Upper lobe of left lung (tissue), 6 donors: ENCODE results near the gene NUP210L. TPM values are rescaled to one million over a fixed set of nuclear protein-coding genes. Genes with fewer than 3 reads are reported as not detected.
"Not testable (repeated sequence)": the region's sequence is repeated elsewhere in the genome, so short reads cannot be mapped to it uniquely, and the experiment has no call there.

Experiments used
- ATAC-seq, 2 donors: fragments of 200-7000 bp; cut with Tn5 transposase; one replicate each; pipeline ENCODE4 v1.9.1; 2022; ENCODE audit warnings: mild to moderate bottlenecking in 2 of 2, moderate library complexity in 2 of 2; ENCODE audit not compliant: low FRiP score in 2 of 2
- DNase-seq, 2 donors: peaks; one replicate each; pipeline ENCODE4 v3.0.0-alpha.2; 2019 to 2020
- H3K27ac ChIP-seq, 4 donors: fragments of 200-600 bp; sonication (generic); one replicate each; pipeline ENCODE4 v1.5.1; 2016 to 2019
- H3K27me3 ChIP-seq, 4 donors: fragments of 200-600 bp; sonication (generic); one replicate each; pipeline ENCODE4 v1.5.1; 2017 to 2019
- H3K36me3 ChIP-seq, 4 donors: fragments of 200-600 bp; sonication (generic); one replicate each; pipeline ENCODE4 v1.5.1; 2016 to 2019
- H3K4me1 ChIP-seq, 4 donors: fragments of 200-600 bp; sonication (generic); one replicate each; pipeline ENCODE4 v1.5.1; 2018 to 2019
- H3K4me3 ChIP-seq, 4 donors: fragments of 200-600 bp; sonication (generic); one replicate each; pipeline ENCODE4 v1.5.1; 2017 to 2019; ENCODE audit warnings: mild to moderate bottlenecking in 2 of 4, moderate library complexity in 1 of 4
- H3K9me3 ChIP-seq, 4 donors: fragments of 200-600 bp; sonication (generic); one replicate each; pipeline ENCODE4 v1.5.1; 2018 to 2019
- EP300 ChIP-seq, 4 donors: sonication (generic); formaldehyde crosslinking; IDR thresholded peaks; one replicate each; pipeline ENCODE4 v1.5.1; 2017; ENCODE audit warnings: antibody characterized with exemption in 4 of 4, control low read depth in 2 of 4
- POLR2A ChIP-seq, 4 donors: fragments of 450-650 bp; IDR thresholded peaks; one replicate each; pipeline ENCODE4 v1.5.1; 2016 to 2017; ENCODE audit warnings: antibody characterized with exemption in 4 of 4, mild to moderate bottlenecking in 2 of 4
- POLR2AphosphoS5 ChIP-seq, 2 donors: sonication (generic); formaldehyde crosslinking; IDR thresholded peaks; one replicate each; pipeline ENCODE4 v1.5.1; 2017; ENCODE audit warnings: antibody characterized with exemption in 2 of 2
- WGBS, 2 donors: methylation state at CpG; one replicate each; pipeline ENCODE4 v1.1.5; 2017 to 2018; 5-methylcytosine and 5-hydroxymethylcytosine counted together
- total RNA-seq, 6 donors: library from RNA; depleted of rRNA in 4 of 6; stranded (reverse); fragments of >200 nt in 4 of 6; gene quantifications; one replicate each; pipeline versions ENCODE4 v1.1.0 to v1.2.1, GENCODE V29; 2016 to 2021
- TF ChIP-seq, protein P1 (sequence below), 6 experiments: fragments of 450-650 bp in 4 of 6; fragments of 200-600 bp in 2 of 6; sonication (generic) in 2 of 6; IDR thresholded peaks; one replicate each; pipeline ENCODE4 v1.5.1; 2016 to 2019; ENCODE audit warnings: antibody characterized with exemption in 6 of 6
- donor health status: DM: no; HTN: no; CAD: no; lungs with moderate emphysema.
- donor health status: DM: no; HTN: yes; CAD: no; lungs with severe emphysema.

NUP210L gene
- total RNA-seq, 6 donors from 2014 or later = 0.11 to 0.91 (median 0.30) TPM; not detected in 2

DNA sequence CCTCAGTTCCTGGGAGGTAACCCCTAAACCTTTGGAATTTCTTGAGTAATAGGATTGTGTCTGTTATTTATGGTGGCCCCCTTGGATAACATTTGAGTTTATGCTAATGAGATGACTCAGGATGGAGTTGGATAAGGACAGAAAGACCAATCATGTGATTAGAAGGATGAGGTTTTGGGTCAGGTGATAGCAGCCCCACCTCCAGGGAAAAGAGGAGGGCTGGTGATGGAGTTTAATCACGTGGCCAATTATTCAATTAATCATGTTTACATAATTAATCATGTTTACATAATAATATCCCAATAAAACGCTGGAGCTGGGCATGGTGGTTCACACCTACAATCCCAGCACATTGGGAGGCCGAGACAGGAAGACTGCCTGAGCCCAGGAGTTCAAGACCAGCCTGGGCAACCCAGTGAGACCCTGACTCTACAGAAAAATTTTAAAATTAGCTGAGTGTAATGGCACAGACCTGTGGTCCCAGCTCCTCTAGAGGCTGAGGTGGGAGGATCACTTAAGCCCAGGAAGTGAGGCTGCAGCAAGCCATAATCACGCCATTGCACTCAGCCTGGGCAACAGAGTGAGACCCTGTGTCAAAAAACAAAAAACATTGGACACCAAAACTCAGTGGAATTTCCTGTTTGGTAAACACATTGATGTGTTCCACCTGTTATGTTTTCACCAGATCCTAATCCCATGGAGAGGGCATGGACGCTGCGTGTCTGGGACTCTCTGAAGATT, 73.3 kb downstream of the NUP210L start:
- peaks cover 0 to 6% (median 1%) of the 10 kb centered on the region in 4 donors for H3K9me3 ChIP-seq
- no peak for DNase-seq
- no peaks in the 10 kb centered on the region for H3K27me3 ChIP-seq
- 73 to 75% methylated on average over 6 of the region's 6 CpGs for WGBS, 2 donors
- TF ChIP-seq, protein P1, sequence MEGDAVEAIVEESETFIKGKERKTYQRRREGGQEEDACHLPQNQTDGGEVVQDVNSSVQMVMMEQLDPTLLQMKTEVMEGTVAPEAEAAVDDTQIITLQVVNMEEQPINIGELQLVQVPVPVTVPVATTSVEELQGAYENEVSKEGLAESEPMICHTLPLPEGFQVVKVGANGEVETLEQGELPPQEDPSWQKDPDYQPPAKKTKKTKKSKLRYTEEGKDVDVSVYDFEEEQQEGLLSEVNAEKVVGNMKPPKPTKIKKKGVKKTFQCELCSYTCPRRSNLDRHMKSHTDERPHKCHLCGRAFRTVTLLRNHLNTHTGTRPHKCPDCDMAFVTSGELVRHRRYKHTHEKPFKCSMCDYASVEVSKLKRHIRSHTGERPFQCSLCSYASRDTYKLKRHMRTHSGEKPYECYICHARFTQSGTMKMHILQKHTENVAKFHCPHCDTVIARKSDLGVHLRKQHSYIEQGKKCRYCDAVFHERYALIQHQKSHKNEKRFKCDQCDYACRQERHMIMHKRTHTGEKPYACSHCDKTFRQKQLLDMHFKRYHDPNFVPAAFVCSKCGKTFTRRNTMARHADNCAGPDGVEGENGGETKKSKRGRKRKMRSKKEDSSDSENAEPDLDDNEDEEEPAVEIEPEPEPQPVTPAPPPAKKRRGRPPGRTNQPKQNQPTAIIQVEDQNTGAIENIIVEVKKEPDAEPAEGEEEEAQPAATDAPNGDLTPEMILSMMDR (IDR thresholded peaks at IDR 0.05) = no peak
- TF ChIP-seq POLR2AphosphoS5 (IDR thresholded peaks at IDR 0.05) = no peak
- no peak for TF ChIP-seq POLR2A (IDR thresholded peaks at IDR 0.05)
- no peak for TF ChIP-seq EP300 (IDR thresholded peaks at IDR 0.05)
- H3K4me3 ChIP-seq = no peak overlapping the region
- H3K4me1 ChIP-seq = no peaks in the 10 kb centered on the region
- H3K36me3 ChIP-seq = no peaks in the 10 kb centered on the region
- no peak for ATAC-seq
- no peak overlapping the region for H3K27ac ChIP-seq

DNA sequence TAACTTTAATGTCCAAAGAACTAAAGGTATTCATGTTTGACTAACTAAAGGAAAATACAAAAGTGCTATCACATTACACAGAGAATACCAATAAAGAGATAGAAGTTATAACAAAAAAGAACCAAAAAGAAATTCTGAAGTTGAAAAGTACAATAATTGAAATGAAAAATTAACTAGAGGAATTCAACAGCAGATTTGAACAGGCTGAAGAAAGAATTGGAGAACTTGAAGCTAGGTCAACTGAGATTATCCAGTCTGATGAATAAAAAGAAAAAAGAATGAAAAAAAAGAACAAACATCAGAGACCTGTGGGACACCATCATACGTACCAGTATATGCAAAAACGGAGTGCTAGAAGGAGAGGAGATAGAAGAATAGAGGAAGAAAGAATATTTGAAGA, 78.5 kb downstream of the NUP210L start:
- DNase-seq = no peak
- Histone ChIP-seq H3K9me3 (peaks cover 0 to 6% (median 0%) of the 10 kb centered on the region in 4 donors), H3K4me1 (no peaks in the 10 kb centered on the region), H3K27me3 (no peaks in the 10 kb centered on the region), H3K36me3 (no peaks in the 10 kb centered on the region), H3K27ac (no peak overlapping the region), H3K4me3 (no peak overlapping the region)
- no peak for ATAC-seq
- TF ChIP-seq, protein P1 (IDR thresholded peaks at IDR 0.05) = no peak
- TF ChIP-seq POLR2AphosphoS5 (IDR thresholded peaks at IDR 0.05) = no peak
- TF ChIP-seq EP300 (IDR thresholded peaks at IDR 0.05) = no peak
- TF ChIP-seq POLR2A (IDR thresholded peaks at IDR 0.05) = no peak
- WGBS, 2 donors = 83 to 91% methylated on average over 2 of the region's 2 CpGs

DNA sequence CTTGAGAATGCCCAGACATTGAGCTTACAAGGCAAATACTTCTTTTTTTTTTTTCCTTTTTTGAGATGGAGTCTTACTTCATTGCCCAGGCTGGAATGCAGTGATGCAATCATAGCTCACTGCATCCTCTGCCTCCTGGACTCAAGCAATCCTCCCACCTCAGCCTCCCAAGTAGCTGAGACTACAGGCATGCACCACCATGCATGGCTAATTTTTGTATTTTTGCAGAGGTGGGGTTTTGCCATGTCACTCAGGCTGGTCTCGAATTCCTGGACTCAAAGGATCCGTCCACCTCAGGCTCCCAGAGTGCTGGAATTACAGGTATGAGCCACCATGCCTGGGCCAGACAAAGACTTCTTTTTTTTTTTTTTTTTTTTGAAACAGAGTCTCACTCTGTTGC, 79.1 kb downstream of the NUP210L start:
- Histone ChIP-seq H3K27me3 (no peaks in the 10 kb centered on the region), H3K4me3 (no peak overlapping the region), H3K9me3 (peaks cover 0 to 6% (median 0%) of the 10 kb centered on the region in 4 donors), H3K36me3 (no peaks in the 10 kb centered on the region), H3K4me1 (no peaks in the 10 kb centered on the region), H3K27ac (no peak overlapping the region)
- no peak for ATAC-seq
- no peak for DNase-seq
- TF ChIP-seq, protein P1 (IDR thresholded peaks at IDR 0.05) = no peak
- TF ChIP-seq EP300 (IDR thresholded peaks at IDR 0.05) (no peak), POLR2AphosphoS5 (IDR thresholded peaks at IDR 0.05) (no peak), POLR2A (IDR thresholded peaks at IDR 0.05) (no peak)
- WGBS, 2 donors = 82 to 92% methylated on average over 2 of the region's 2 CpGs

DNA sequence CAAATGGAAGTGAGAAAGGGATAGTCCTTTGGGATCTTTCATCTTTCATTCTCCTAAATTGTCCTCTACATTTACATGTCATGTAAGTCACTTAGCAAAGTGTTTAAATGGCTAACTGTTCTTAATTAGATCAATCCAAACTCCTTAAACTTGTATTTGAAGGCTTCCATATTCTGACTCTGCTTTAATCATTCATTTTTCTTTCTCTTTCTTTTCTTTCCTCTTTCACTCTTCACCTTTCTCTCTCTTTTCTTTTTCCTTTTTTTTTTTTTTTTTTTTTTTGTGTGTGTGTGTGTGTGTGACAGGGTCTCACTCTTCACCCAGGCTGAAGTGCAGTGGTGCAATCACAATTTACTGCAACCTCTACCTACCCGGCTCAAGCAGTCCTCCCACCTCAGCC, 92.6 kb downstream of the NUP210L start:
- no peak for TF ChIP-seq POLR2AphosphoS5 (IDR thresholded peaks at IDR 0.05)
- TF ChIP-seq, protein P1 (IDR thresholded peaks at IDR 0.05) = no peak
- TF ChIP-seq POLR2A (IDR thresholded peaks at IDR 0.05) = no peak
- no peak for TF ChIP-seq EP300 (IDR thresholded peaks at IDR 0.05)
- DNase-seq = no peak
- Histone ChIP-seq H3K4me1 (no peaks in the 10 kb centered on the region), H3K27ac (no peak overlapping the region), H3K36me3 (no peaks in the 10 kb centered on the region), H3K27me3 (no peaks in the 10 kb centered on the region), H3K9me3 (no peaks in the 10 kb centered on the region), H3K4me3 (no peak overlapping the region)
- ATAC-seq = no peak
- 82 to 95% methylated on average over 1 of the region's 1 CpG for WGBS, 2 donors

DNA sequence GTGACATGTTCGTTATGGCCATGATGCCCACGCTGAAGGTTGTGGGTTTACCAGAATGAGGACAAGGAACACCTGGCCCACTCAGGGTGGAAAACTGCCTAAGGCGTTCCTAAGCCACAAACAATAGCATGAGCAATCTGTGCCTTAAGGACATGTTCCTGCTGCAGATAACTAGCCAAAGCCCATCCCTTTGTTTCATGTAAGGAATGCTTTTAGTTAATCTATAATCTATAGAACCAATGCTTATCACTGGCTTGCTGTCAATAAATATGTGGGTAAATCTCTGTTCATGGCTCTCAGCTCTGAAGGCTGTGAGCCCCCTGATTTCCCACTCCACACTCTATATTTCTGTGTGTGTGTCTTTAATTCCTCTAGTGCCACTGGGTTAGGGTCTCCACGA, 107.4 kb downstream of the NUP210L start:
- not testable (repeated sequence) for H3K4me1 ChIP-seq, H3K27ac ChIP-seq, H3K4me3 ChIP-seq, DNase-seq, H3K36me3 ChIP-seq, ATAC-seq, H3K27me3 ChIP-seq, H3K9me3 ChIP-seq
- 39 to 44% methylated on average over 4 of the region's 4 CpGs for WGBS, 2 donors

DNA sequence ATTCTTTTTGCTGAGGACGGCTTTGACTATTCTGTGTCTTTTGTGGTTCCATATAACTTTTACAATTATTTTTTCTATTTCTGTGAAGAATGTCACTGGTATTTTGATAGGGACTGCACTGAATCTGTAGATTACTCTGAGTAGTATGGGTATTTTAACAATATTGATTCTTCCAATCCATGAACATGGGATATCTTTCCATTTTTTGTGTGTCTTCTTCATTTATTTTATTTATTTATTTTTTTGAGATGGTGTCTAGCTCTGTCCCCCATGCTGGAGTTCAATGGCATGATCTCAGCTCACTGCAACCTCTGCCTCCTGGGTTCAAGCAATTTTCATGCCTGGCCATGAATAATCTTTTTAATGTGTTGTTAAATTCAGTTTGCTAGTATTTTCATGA, 121.2 kb downstream of the NUP210L start:
- not testable (repeated sequence) for H3K4me3 ChIP-seq, H3K36me3 ChIP-seq, ATAC-seq, DNase-seq, H3K9me3 ChIP-seq, H3K27me3 ChIP-seq, H3K4me1 ChIP-seq, H3K27ac ChIP-seq
- WGBS, 2 donors = 93 to 97% methylated on average over 1 of the region's 1 CpG
